Measurements from ENCODE around the gene KIF14. TPM values are rescaled to one million over a fixed set of nuclear protein-coding genes. Genes with fewer than 3 reads are reported as not detected.

Gene KIF14, protein sequence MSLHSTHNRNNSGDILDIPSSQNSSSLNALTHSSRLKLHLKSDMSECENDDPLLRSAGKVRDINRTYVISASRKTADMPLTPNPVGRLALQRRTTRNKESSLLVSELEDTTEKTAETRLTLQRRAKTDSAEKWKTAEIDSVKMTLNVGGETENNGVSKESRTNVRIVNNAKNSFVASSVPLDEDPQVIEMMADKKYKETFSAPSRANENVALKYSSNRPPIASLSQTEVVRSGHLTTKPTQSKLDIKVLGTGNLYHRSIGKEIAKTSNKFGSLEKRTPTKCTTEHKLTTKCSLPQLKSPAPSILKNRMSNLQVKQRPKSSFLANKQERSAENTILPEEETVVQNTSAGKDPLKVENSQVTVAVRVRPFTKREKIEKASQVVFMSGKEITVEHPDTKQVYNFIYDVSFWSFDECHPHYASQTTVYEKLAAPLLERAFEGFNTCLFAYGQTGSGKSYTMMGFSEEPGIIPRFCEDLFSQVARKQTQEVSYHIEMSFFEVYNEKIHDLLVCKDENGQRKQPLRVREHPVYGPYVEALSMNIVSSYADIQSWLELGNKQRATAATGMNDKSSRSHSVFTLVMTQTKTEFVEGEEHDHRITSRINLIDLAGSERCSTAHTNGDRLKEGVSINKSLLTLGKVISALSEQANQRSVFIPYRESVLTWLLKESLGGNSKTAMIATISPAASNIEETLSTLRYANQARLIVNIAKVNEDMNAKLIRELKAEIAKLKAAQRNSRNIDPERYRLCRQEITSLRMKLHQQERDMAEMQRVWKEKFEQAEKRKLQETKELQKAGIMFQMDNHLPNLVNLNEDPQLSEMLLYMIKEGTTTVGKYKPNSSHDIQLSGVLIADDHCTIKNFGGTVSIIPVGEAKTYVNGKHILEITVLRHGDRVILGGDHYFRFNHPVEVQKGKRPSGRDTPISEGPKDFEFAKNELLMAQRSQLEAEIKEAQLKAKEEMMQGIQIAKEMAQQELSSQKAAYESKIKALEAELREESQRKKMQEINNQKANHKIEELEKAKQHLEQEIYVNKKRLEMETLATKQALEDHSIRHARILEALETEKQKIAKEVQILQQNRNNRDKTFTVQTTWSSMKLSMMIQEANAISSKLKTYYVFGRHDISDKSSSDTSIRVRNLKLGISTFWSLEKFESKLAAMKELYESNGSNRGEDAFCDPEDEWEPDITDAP (N-terminal part only)
- 10 to 100 TPM; 17.1 to 24.4 TPM for total RNA-seq

DNA sequence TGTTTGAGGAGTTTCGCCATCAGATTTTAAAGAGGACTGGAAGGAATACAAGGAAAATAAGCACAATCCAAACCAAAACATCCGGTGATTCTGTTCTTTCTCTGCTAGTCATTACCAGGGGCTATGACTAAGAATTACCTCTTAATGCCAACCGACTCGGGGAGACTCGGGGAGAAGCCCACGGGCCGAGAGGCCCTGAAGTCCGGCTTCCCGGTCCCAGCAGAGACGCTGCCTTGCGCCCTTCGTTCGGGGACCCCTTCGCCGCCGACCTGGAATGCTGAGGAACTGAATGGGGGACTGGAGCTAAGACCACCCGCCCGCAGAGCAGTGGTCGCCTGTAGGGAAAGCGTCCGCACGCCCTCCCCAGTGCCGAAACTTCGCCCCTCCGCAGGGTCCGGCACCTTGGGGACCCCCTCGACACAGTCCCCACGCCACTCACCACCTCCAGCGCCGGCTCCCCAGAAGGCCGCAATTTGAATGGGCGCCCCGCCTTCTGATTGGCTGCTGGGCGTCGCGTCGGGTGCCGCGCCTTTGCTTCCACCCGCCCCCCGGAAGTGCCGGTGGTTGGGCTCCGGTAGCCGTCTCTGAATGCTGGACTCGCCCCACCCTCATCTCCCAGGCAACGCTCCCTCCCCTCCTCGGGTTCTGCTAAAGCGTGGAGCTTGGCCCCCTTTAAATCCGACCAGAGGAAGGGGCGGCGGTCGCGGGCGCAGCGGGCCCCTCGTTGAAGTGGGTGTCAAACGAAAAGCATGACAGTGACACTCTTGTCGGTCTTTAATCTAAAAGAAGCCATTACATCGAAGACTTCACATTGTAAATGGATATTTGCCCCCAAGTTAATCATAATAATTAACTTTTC lies at the start of gene KIF14:
KIF14 (minus strand) TSS at position 479 of the 859 bp plus-strand sequence. CDS start 2,028 bp downstream, outside the sequence.
- peak; percentile 90 for ATAC-seq (replicated peaks)
- Mint-ChIP-seq H3K36me3 (ENCODE audit: low read depth) (peaks cover 6% of the 10 kb centered on the region), H3K27ac (peak within 1 kb of the TSS; percentile 93), H3K4me1 (peaks cover 13% of the 10 kb centered on the region), H3K9me3 (no peaks in the 10 kb centered on the region), H3K4me3 (peak within 1 kb of the TSS; percentile 96), H3K27me3 (no peaks in the 10 kb centered on the region)

DNA sequence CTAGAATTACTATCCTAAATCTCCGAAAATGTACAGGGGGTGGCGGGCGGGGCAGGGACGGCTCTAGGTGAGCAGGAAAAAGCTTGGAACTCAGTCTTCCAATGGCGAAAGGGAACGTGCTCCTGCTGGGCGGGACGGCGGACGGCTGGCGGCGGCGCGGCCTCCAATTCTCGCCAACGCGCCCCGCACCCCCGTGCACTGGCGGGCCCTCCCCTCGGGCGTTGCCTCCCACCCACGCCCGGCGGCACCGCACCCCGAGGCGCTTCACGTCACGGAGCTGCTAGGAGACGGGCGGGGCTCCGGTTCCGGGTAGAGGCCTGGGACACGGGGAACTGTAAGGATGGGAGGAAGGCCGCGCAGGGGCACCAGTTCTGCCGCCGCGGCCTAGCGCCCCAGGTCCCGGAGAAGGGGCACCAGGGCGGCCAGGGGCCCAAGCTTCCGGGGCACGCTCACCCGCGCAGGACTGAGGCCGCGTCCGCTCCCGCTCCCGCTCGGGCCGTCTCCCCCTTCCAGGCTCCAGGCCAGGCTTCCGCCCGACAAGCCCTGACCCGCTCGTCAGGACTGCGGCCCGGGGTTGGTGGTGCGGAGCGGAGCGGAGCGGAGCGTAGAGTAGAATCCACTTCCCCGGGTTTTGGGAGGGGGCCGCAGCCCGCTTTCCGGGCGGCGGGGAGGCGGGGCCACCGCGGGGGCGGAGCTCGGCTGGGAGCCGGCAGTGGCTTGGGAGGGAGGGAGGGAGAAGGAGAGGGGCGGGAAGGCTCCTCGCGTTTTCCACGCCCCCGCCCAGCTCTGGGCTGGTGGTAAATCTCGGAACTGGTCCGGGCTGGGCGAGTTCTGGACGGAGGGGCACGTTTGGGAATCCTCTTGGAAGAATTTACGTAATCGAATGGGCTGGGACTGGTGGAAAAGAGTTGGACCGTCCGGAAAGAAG lies 49.0 kb upstream of the KIF14 start, which contains the start of gene DDX59:
DDX59 (minus strand) TSS at position 594 of the 928 bp plus-strand sequence. CDS start 3,167 bp downstream, outside the sequence.
- Mint-ChIP-seq H3K36me3 (ENCODE audit: low read depth) (peaks cover 23% of the 10 kb centered on the region), H3K4me1 (peaks cover 23% of the 10 kb centered on the region), H3K4me3 (peak within 1 kb of the TSS; percentile 96), H3K27me3 (no peaks in the 10 kb centered on the region), H3K9me3 (no peaks in the 10 kb centered on the region), H3K27ac (peak within 1 kb of the TSS; percentile 97)
- peak; percentile 93 for ATAC-seq (replicated peaks)

DNA sequence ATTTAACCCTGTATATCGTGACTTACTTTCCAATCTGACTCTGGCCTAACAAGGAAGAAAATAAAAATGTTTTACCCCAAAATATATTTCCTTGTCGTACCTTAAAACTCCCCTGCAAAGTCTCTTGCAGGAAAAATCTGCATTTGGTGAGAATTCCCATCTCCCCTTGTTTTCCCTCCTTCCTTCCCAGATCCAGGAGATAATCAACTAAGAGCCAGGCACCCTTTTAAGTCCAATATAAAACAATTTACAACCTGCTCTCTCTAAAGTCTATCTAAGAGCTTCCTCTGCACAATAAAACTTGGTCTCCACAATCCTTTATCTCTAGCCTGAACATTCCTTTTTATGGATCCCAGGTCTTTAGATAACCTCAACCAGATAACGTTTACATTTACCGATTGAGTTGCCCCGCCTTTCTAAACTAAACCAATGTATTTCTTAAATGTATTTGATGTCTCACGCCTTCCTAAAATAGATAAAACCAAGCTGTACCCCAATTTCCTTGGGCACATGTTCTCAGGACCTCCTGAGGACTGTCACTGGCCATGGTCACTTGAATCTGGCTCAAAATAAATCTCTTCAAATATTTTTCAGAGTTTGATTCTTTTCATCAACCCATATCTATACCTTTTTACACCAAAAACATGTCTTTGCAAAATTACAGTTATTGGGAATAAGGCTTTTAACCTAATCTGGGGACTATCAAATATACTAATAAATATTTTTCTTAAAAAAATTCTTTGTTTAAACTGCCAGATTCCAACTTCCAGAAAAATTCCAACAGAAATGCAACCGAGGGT lies 48.2 kb upstream of the KIF14 start:
- H3K4me3 Mint-ChIP-seq = peak overlapping the region; percentile 96
- H3K27ac Mint-ChIP-seq = peak overlapping the region; percentile 58
- no peak for ATAC-seq (replicated peaks)
- no peaks in the 10 kb centered on the region for H3K9me3 Mint-ChIP-seq
- peaks cover 31% of the 10 kb centered on the region for H3K4me1 Mint-ChIP-seq
- peaks cover 31% of the 10 kb centered on the region for H3K36me3 Mint-ChIP-seq (ENCODE audit: low read depth)
- no peaks in the 10 kb centered on the region for H3K27me3 Mint-ChIP-seq

DNA sequence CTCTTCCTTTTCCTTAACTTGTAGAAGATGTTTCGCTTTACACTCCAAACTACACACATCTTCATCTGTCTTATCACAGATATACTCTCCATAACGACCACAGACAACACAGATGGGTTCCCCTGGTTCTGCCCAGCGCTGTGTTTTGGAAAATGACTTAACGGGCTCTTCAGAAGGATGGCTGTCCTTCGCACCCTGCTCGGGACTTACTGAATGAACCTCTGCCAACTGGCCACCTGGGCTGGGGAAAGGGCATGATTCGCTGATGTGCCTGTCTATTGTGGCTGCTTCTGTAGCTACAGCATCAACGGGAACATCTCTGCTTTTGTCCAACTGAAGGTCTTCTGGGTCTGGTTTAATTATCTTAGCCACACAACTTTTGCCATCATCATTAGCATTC lies 45.8 kb upstream of the KIF14 start:
- peaks cover 31% of the 10 kb centered on the region for H3K4me1 Mint-ChIP-seq
- peaks cover 55% of the 10 kb centered on the region for H3K36me3 Mint-ChIP-seq (ENCODE audit: low read depth)
- no peaks in the 10 kb centered on the region for H3K27me3 Mint-ChIP-seq
- no peaks in the 10 kb centered on the region for H3K9me3 Mint-ChIP-seq
- ATAC-seq (replicated peaks) = no peak
- H3K4me3 Mint-ChIP-seq = peak overlapping the region; percentile 42
- H3K27ac Mint-ChIP-seq = peak overlapping the region; percentile 42

DNA sequence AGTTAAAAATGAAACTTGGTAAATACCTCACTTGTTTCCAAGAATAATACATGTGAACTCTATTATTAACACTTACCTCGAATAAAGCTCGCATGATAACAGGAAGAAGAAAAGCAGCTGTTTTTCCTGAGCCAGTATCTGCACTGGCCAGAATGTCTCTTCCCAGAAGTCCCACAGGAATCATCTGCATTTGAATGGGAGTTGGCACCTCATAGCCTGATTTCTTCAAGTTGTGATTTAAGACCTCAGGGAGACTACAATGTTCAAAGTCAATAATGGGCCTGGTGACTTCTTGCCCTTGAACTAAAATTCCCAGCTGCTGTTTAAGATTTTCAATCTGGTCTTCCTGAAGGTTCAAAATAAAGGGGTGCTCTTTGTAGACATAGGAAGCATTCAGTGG lies 45.3 kb upstream of the KIF14 start:
- Mint-ChIP-seq H3K4me1 (peaks cover 29% of the 10 kb centered on the region), H3K27ac (peak overlapping the region; percentile 42), H3K4me3 (peak overlapping the region; percentile 42), H3K27me3 (no peaks in the 10 kb centered on the region), H3K36me3 (ENCODE audit: low read depth) (peaks cover 60% of the 10 kb centered on the region), H3K9me3 (no peaks in the 10 kb centered on the region)
- ATAC-seq (replicated peaks) = no peak

DNA sequence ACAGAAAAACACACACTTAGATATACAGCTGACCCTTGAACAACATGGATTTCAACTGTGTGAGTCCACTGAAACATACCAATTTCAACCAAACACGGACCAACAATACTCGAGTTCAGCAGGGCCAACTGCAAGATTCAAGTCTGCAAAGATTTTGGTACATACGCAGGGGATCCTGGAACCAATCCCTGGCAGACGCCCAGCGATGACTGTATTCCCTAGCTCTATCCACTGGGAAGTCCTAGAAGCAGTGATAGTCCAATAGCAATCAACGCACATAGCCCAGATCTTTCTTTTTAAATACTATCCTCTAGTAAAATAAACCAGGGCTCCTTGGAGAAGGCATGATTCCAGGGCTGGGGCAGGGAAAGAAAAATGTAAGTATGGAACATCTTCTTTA lies 40.2 kb upstream of the KIF14 start:
- Mint-ChIP-seq H3K27ac (no peak overlapping the region), H3K4me3 (no peak overlapping the region), H3K4me1 (peaks cover 16% of the 10 kb centered on the region), H3K9me3 (no peaks in the 10 kb centered on the region), H3K27me3 (no peaks in the 10 kb centered on the region), H3K36me3 (ENCODE audit: low read depth) (peaks cover 100% of the 10 kb centered on the region)
- ATAC-seq (replicated peaks) = no peak

DNA sequence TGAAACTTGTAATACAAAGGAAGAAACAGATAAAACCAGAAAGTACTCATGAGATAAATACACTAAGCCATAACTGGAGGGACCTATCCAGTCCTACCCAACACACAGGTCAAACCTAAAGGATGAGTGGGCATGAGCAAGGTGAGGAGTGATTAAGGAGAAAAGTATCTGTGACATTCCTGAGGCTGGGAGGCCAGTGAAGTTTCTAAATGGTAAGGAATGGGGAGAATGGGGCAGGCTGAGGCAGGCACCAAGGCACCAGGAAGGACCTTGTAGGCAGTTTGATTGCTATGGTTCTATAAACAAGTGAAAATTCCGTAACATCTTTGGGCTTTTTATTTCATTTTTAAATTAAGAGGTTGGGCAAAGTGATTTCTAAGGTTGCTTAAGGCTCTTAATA lies 38.7 kb upstream of the KIF14 start:
- Mint-ChIP-seq H3K27ac (peak overlapping the region; percentile 26), H3K4me3 (no peak overlapping the region), H3K36me3 (ENCODE audit: low read depth) (peaks cover 100% of the 10 kb centered on the region), H3K9me3 (no peaks in the 10 kb centered on the region), H3K27me3 (no peaks in the 10 kb centered on the region), H3K4me1 (peaks cover 21% of the 10 kb centered on the region)
- ATAC-seq (replicated peaks) = no peak

DNA sequence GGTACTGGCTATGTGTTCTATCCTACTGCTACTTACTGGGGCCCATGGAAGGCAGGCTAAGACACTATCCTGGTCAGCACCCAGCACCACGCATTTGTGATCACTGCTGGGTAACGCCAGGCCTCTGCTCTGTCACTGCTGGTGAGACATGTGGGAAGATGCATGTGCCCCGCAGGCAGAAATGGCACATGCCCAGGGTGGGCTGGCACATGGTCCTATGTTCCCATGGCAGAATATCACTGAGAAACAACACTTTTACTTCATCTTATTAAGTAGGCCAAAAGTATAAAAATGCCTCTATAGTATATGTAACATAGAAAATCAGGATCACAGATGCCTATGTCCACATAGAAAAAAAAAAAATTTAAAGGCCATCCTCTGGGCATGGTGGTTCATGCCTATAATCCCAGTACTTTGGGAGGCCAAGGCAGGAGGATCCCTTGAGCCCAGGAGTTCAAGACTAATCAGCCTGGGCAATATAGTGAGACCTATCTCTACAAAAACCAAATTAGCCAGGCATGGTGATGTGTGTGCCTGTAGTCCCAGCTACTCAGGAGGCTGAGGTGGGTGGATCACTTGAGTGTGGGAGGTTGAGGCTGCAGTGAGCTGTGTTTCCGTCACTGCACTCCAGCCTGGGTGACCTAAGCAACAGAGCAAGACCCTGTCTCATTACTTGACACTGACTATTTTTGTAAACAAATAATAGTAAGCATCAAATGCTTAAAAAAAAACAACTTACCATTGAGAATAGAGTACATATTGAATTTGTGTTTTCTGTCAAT lies 37.7 kb upstream of the KIF14 start:
- Mint-ChIP-seq H3K27ac (no peak overlapping the region), H3K4me1 (peaks cover 22% of the 10 kb centered on the region), H3K36me3 (ENCODE audit: low read depth) (peaks cover 100% of the 10 kb centered on the region), H3K27me3 (no peaks in the 10 kb centered on the region), H3K9me3 (no peaks in the 10 kb centered on the region), H3K4me3 (no peak overlapping the region)
- ATAC-seq (replicated peaks) = no peak

DNA sequence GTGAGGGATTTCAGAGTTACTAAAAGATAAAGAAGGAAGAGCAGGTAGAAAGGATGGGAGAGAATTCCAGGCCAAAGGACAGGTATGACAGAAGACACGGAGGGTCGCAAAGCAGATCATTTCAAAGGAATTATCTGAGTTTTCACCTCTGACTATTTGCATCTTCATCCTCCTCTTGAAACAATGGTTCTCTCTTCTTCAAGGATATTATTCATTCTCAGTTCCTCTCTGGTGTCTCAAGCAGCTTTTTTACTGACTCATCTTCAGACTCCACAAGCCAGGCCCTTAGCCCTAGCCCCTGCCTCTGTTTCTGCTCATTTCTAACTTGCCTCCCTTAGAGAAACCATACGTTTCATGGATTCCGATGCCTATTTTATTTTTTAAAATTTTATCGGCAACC lies 34.1 kb upstream of the KIF14 start:
- Mint-ChIP-seq H3K4me3 (no peak overlapping the region), H3K27ac (no peak overlapping the region), H3K4me1 (peaks cover 24% of the 10 kb centered on the region), H3K36me3 (ENCODE audit: low read depth) (peaks cover 82% of the 10 kb centered on the region), H3K9me3 (no peaks in the 10 kb centered on the region), H3K27me3 (no peaks in the 10 kb centered on the region)
- peak; percentile 33 for ATAC-seq (replicated peaks)

DNA sequence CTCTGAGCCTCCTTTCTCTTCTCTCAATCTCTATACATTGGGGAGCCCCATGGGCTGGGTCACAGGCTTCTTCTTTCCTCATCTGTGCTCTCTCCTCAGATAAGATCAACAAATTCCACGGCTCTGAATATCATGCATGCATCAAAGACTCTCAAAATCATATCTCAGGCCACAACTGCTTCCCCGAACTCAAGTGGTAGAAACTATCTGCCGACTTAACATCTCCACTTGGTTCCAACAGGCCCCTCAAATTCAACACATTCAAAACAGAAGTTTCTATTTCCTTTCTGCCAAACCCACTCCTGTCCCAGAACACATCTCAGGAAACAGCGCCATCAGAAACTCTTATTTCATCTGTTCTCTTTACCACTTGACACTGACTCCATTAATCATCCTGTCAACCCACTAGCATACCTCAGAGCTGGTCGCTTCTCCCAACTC lies 32.5 kb upstream of the KIF14 start:
- Mint-ChIP-seq H3K4me3 (peak overlapping the region; percentile 51), H3K27ac (peak overlapping the region; percentile 66), H3K4me1 (peaks cover 20% of the 10 kb centered on the region), H3K36me3 (ENCODE audit: low read depth) (peaks cover 82% of the 10 kb centered on the region), H3K9me3 (no peaks in the 10 kb centered on the region), H3K27me3 (no peaks in the 10 kb centered on the region)
- ATAC-seq (replicated peaks) = peak; percentile 89

DNA sequence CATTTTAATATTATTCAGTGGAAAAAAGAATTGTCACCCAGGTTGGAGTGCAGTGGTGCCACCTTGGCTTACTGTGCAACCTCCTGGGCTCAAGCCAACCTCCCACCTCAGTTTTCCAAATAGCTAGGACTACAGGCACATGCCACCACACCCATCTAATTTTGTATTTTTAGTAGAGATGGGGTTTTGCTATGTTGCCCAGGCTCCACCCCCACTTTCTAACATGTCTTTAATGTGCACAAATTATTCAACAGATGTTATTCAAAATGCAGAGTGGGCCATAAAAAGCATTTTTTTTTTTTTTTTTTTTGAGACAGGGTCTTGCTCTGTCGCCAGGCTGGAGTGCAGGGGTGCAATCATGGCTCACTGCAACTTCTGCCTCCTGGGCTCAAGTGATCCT lies 31.8 kb upstream of the KIF14 start:
- peaks cover 20% of the 10 kb centered on the region for H3K4me1 Mint-ChIP-seq
- no peaks in the 10 kb centered on the region for H3K9me3 Mint-ChIP-seq
- ATAC-seq (replicated peaks) = no peak
- no peak overlapping the region for H3K27ac Mint-ChIP-seq
- H3K36me3 Mint-ChIP-seq (ENCODE audit: low read depth) = peaks cover 81% of the 10 kb centered on the region
- H3K27me3 Mint-ChIP-seq = no peaks in the 10 kb centered on the region
- H3K4me3 Mint-ChIP-seq = no peak overlapping the region
